K562 (cell line): ENCODE results near the gene MAP3K7. TPM values are rescaled to one million over a fixed set of nuclear protein-coding genes. Genes with fewer than 3 reads are reported as not detected.

ENCODE experiments used
- CBX5 ChIP-seq: IDR thresholded peaks from 2 replicates; pipeline ENCODE4 v1.6.1; 2014; ENCODE audit warnings: low read depth, borderline replicate concordance
- CBX8 ChIP-seq: fragments of 200-600 bp; sonication (generic); IDR thresholded peaks from 2 replicates; pipeline ENCODE4 v1.6.1; 2012; ENCODE audit warnings: borderline replicate concordance, mixed run types, low read depth, mild to moderate bottlenecking, moderate library complexity, mixed read lengths, low read length, control low read depth, inconsistent platforms; ENCODE audit not compliant: poor library complexity, severe bottlenecking; ENCODE audit errors: extremely low read depth
- CHCHD3 ChIP-seq: fragments of 250-450 bp; sonication (Bioruptor Pico); IDR thresholded peaks from 2 replicates; pipeline ENCODE4 v2.1.2; 2022; ENCODE audit warnings: mild to moderate bottlenecking
- ETV6 ChIP-seq, 3 experiments: fragments of 150-350 bp in 1 of 3; sonication (generic) in 1 of 3; formaldehyde crosslinking in 1 of 3; IDR thresholded peaks; 2 replicates each; pipeline versions ENCODE4 v1.6.1 to v1.8.0; 2014 to 2022; ENCODE audit warnings: borderline replicate concordance in 2 of 3, low read depth in 2 of 3, antibody characterized with exemption in 1 of 3, low read length in 1 of 3, mild to moderate bottlenecking in 1 of 3, missing genetic modification reagents in 1 of 3
- EZH2 ChIP-seq: IDR thresholded peaks from 2 replicates; pipeline ENCODE4 v1.6.1; 2012; ENCODE audit warnings: low read depth, mild to moderate bottlenecking, inconsistent platforms, low read length, borderline replicate concordance
- KLF13 ChIP-seq: fragments of 450-650 bp; IDR thresholded peaks from 2 replicates; pipeline ENCODE4 v1.6.1; 2016; ENCODE audit warnings: missing genetic modification characterization, low read depth, mild to moderate bottlenecking, missing compliant biosample characterization, moderate library complexity, borderline replicate concordance
- MED1 ChIP-seq: sonication (generic); formaldehyde crosslinking; IDR thresholded peaks from 2 replicates; pipeline ENCODE4 v1.8.1; 2023; ENCODE audit warnings: missing genetic modification reagents, borderline replicate concordance
- NR2C1 ChIP-seq, 2 experiments: fragments of 450-650 bp; IDR thresholded peaks; 2 replicates each; pipeline ENCODE4 v1.6.1; 2017; ENCODE audit warnings: mild to moderate bottlenecking in 2 of 2, antibody characterized with exemption in 1 of 2, inconsistent platforms in 1 of 2, missing compliant biosample characterization in 1 of 2, missing genetic modification characterization in 1 of 2
- POLR3G ChIP-seq: IDR thresholded peaks from 2 replicates; pipeline ENCODE4 v1.6.1; 2011; ENCODE audit not compliant: insufficient read length, insufficient replicate concordance; ENCODE audit errors: extremely low read depth
- RFX5 ChIP-seq: IDR thresholded peaks from 2 replicates; pipeline ENCODE4 v1.6.1; 2011; ENCODE audit warnings: low read depth, mild to moderate bottlenecking, improper control_type of control experiment, low read length
- RNF2 ChIP-seq: sonication (generic); IDR thresholded peaks from 2 replicates; pipeline ENCODE4 v1.6.1; 2016
- SIX5 ChIP-seq, 2 experiments: IDR thresholded peaks; 2 replicates each; pipeline ENCODE4 v1.6.1; 2011; ENCODE audit warnings: low read length in 2 of 2, borderline replicate concordance in 1 of 2, low read depth in 1 of 2, mild to moderate bottlenecking in 1 of 2, moderate library complexity in 1 of 2; ENCODE audit not compliant: insufficient read depth in 1 of 2
- ZFP30 ChIP-seq: fragments of 250-450 bp; sonication (Bioruptor Pico); IDR thresholded peaks from 2 replicates; pipeline ENCODE4 v1.8.0; 2022; ENCODE audit warnings: moderate library complexity, mild to moderate bottlenecking, inconsistent platforms, borderline replicate concordance
- ZNF507 ChIP-seq: conservative IDR thresholded peaks from 2 replicates; pipeline ENCODE4 v1.6.1; 2017; ENCODE audit warnings: missing genetic modification characterization, missing compliant biosample characterization
- ZNF609 ChIP-seq: sonication (generic); formaldehyde crosslinking; IDR thresholded peaks from 2 replicates; pipeline ENCODE4 v1.8.1; 2023; ENCODE audit warnings: missing genetic modification reagents, mild to moderate bottlenecking, borderline replicate concordance
- polyA plus RNA-seq, 8 experiments: library from polyadenylated mRNA; depleted of rRNA in 4 of 8; stranded (reverse) in 5 of 8; unstranded in 3 of 8; fragments of >200 nt; fragmentation: Nextera tagmentation in 2 of 8; fragmentation: Illumina TruSeq in 1 of 8; extraction: Ambion mirVana in 2 of 8; extraction: Trizol in 1 of 8; gene quantifications; 2 replicates each; pipeline versions ENCODE4 v1.2.1 to v1.2.3, GENCODE V29; 2011 to 2014; ENCODE audit warnings: inconsistent platforms in 1 of 8, missing spikeins in 1 of 8
- total RNA-seq, 7 experiments: library from RNA; depleted of rRNA in 6 of 7; stranded (reverse); fragments of >200 nt in 6 of 7; fragmentation: Illumina TruSeq in 2 of 7; extraction: Trizol in 2 of 7; gene quantifications; 2 replicates each; pipeline versions ENCODE4 v1.2.1 to v1.2.3, GENCODE V29; 2011 to 2021; ENCODE audit warnings: low replicate concordance in 1 of 7
- TF ChIP-seq, protein P1 (sequence below): fragments of 250-450 bp; sonication (Bioruptor Pico); IDR thresholded peaks from 2 replicates; pipeline ENCODE4 v1.4.0; 2020
- TF ChIP-seq, protein P2 (sequence below), 2 experiments: fragments of 200-800 bp in 1 of 2; sonication (Bioruptor generic) in 1 of 2; sonication (generic) in 1 of 2; formaldehyde crosslinking in 1 of 2; IDR thresholded peaks in 1 of 2; conservative IDR thresholded peaks in 1 of 2; 2 replicates each; pipeline versions ENCODE4 v1.5.0 to v1.6.1; 2016 to 2020; ENCODE audit warnings: missing compliant biosample characterization in 1 of 2, missing genetic modification characterization in 1 of 2, missing genetic modification reagents in 1 of 2

The MAP3K7 gene
- total and polyA plus RNA-seq, 9 of the 15 experiments (the other 6 are each of a cell fraction or from before 2014, with no cell fraction given): 13.4 to 60.9 (median 34.8) TPM

DNA sequence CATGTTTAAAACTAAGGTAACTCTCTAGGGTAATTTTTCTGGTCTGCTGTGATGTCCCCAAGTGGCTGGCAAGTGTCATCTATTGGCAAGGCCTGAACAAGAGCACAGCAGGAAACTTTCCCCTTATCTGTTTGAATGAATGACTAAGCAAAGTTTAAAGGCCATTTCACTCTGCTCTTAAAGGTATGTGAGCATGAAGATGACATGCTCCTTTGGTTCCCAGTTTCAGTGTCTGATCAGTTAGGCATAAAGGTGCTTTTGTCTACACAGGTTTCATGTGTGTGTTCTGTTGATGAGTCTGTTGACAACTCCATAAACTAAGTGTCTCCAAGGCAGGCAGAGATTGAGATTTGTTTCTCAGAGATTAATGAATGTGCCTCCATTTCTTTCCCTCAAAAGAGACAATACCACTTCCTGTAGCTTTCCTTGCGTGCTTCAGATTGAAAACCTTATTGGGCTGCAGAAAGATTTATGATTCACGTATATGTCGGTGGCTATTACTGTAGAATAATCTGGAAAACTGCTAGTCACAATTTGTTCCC lies 83.9 kb downstream of the MAP3K7 start (continued):
- TF ChIP-seq NR2C1 (IDR thresholded peaks at IDR 0.05) (peak; percentile 59), NR2C1 (tag; IDR thresholded peaks at IDR 0.05) (peak; percentile 59; the same call in 1 of the 2 replicates), POLR3G (no peak), MED1 (CRISPR knock-in tag) (no peak), RFX5 (peak; percentile 90), ETV6 (IDR thresholded peaks at IDR 0.05; ENCODE audit: borderline replicate concordance in 1 of 2, low read depth in 2 of 2, low read length in 1 of 2) (no peak), ETV6 (CRISPR knock-in tag; IDR thresholded peaks at IDR 0.05; ENCODE audit: borderline replicate concordance) (no peak), EZH2 (no peak), CHCHD3 (no peak), ZFP30 (CRISPR knock-in tag) (no peak), ZNF507 (no peak), CBX8 (no peak), ZNF609 (no peak), RNF2 (peak; percentile 46; the same call in 1 of the 2 replicates), SIX5 (IDR thresholded peaks at IDR 0.05; ENCODE audit: borderline replicate concordance in 1 of 2, insufficient read depth in 1 of 2, low read depth in 1 of 2, low read length in 2 of 2) (no peak), KLF13 (tag) (no peak), CBX5 (no peak)
- TF ChIP-seq, protein P1, sequence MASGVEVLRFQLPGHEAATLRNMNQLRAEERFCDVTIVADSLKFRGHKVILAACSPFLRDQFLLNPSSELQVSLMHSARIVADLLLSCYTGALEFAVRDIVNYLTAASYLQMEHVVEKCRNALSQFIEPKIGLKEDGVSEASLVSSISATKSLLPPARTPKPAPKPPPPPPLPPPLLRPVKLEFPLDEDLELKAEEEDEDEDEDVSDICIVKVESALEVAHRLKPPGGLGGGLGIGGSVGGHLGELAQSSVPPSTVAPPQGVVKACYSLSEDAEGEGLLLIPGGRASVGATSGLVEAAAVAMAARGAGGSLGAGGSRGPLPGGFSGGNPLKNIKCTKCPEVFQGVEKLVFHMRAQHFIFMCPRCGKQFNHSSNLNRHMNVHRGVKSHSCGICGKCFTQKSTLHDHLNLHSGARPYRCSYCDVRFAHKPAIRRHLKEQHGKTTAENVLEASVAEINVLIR (CRISPR knock-in tag): no peak
- TF ChIP-seq, protein P2, sequence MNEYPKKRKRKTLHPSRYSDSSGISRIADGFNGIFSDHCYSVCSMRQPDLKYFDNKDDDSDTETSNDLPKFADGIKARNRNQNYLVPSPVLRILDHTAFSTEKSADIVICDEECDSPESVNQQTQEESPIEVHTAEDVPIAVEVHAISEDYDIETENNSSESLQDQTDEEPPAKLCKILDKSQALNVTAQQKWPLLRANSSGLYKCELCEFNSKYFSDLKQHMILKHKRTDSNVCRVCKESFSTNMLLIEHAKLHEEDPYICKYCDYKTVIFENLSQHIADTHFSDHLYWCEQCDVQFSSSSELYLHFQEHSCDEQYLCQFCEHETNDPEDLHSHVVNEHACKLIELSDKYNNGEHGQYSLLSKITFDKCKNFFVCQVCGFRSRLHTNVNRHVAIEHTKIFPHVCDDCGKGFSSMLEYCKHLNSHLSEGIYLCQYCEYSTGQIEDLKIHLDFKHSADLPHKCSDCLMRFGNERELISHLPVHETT (CRISPR knock-in tag; conservative IDR thresholded peaks at IDR 0.05 in 1 of 2, IDR thresholded peaks at IDR 0.05 in 1 of 2): no peak
